ENCODE results near the gene ERC2. TPM values are rescaled to one million over a fixed set of nuclear protein-coding genes. Genes with fewer than 3 reads are reported as not detected.

The ERC2 gene
- total and polyA plus RNA-seq, 2 of the 13 experiments (the other 11 are each of a cell fraction or from before 2014, with no cell fraction given) = 0.16 to 0.22 TPM

GRCh38 chr3:55682461-55682860, 785.8 kb downstream of the ERC2 start:
- ATAC-seq (no peak), DNase-seq (ENCODE audit: low spot score) (no peak), FAIRE-seq (no peak)
- Histone ChIP-seq H2AFZ (ENCODE audit: low read length) (no peak overlapping the region), H3K4me3 (replicated peaks in 1 of 3; ENCODE audit: insufficient read depth in 1 of 3, low read depth in 2 of 3, low read length in 3 of 3) (no peak overlapping the region), H3K79me2 (ENCODE audit: insufficient read depth, low read length) (no peaks in the 10 kb centered on the region), H3K27me3 (ENCODE audit: control insufficient read depth in 1 of 2, insufficient read depth in 2 of 2, low read length in 2 of 2) (no peaks in the 10 kb centered on the region), H3K9ac (ENCODE audit: insufficient read depth, low read depth, low read length) (no peak overlapping the region), H3K4me1 (ENCODE audit: insufficient read depth, low read length) (no peaks in the 10 kb centered on the region), H4K20me1 (ENCODE audit: insufficient read depth, low read length) (no peaks in the 10 kb centered on the region), H3K4me2 (ENCODE audit: low read depth, low read length) (no peak overlapping the region), H3K9me3 (ENCODE audit: low read length) (no peaks in the 10 kb centered on the region), H3K27ac (ENCODE audit: extremely low read length, insufficient read depth, low read length) (no peak overlapping the region), H3K36me3 (replicated peaks in 1 of 2; ENCODE audit: control insufficient read depth in 1 of 2, insufficient read depth in 2 of 2, low read length in 2 of 2) (no peaks in the 10 kb centered on the region)
- in situ Hi-C loops (cut with HindIII; ENCODE audit: extremely low pct_ligation_motif_present, low pct_unique_long_range_greater_than_20kb) (no loop called here), intact Hi-C loops (cut with micrococcal nuclease; ENCODE audit: unreplicated experiment) (no loop called here)
- BruUV-seq (replicated peaks) = no TSS peak
- TF ChIP-seq ZBTB7A (CRISPR knock-in tag; IDR thresholded peaks at IDR 0.05) = no peak
- CTCF ChIA-PET (ENCODE audit: low intra/inter-chr PET ratio, low total read pairs) = no interaction called here
- 3% methylated on average over 3 of the region's 3 CpGs for WGBS (ENCODE audit: low lambda C conversion rate)
- POLR2A ChIA-PET = no interaction called here

GRCh38 chr3:55678546-55679216, 789.6 kb downstream of the ERC2 start:
- H3K27me3 ChIP-seq (ENCODE audit: control insufficient read depth in 1 of 2, insufficient read depth in 2 of 2, low read length in 2 of 2) = no peaks in the 10 kb centered on the region
- POLR2A ChIA-PET = no interaction called here
- H3K9me3 ChIP-seq (ENCODE audit: low read length) = no peaks in the 10 kb centered on the region
- H4K20me1 ChIP-seq (ENCODE audit: insufficient read depth, low read length) = no peaks in the 10 kb centered on the region
- intact Hi-C loops (cut with micrococcal nuclease; ENCODE audit: unreplicated experiment) = no loop called here
- ATAC-seq = no peak
- no peak overlapping the region for H3K4me2 ChIP-seq (ENCODE audit: low read depth, low read length)
- H3K4me1 ChIP-seq (ENCODE audit: insufficient read depth, low read length) = no peaks in the 10 kb centered on the region
- FAIRE-seq = no peak
- H2AFZ ChIP-seq (ENCODE audit: low read length) = no peak overlapping the region
- no peaks in the 10 kb centered on the region for H3K36me3 ChIP-seq (replicated peaks in 1 of 2; ENCODE audit: control insufficient read depth in 1 of 2, insufficient read depth in 2 of 2, low read length in 2 of 2)
- DNase-seq (ENCODE audit: low spot score) = no peak
- whole genome bisulfite sequencing (ENCODE audit: low lambda C conversion rate) = under 1% methylated on average over 5 of the region's 5 CpGs
- CTCF ChIA-PET (ENCODE audit: low intra/inter-chr PET ratio, low total read pairs) = no interaction called here
- no peak overlapping the region for H3K9ac ChIP-seq (ENCODE audit: insufficient read depth, low read depth, low read length)
- no peaks in the 10 kb centered on the region for H3K79me2 ChIP-seq (ENCODE audit: insufficient read depth, low read length)
- H3K27ac ChIP-seq (ENCODE audit: extremely low read length, insufficient read depth, low read length) = no peak overlapping the region
- in situ Hi-C loops (cut with HindIII; ENCODE audit: extremely low pct_ligation_motif_present, low pct_unique_long_range_greater_than_20kb) = no loop called here
- no TSS peak for BruUV-seq (replicated peaks)
- H3K4me3 ChIP-seq (replicated peaks in 1 of 3; ENCODE audit: insufficient read depth in 1 of 3, low read depth in 2 of 3, low read length in 3 of 3) = no peak overlapping the region
- TF ChIP-seq KLF6 (CRISPR knock-in tag; IDR thresholded peaks at IDR 0.05) = no peak
- TF ChIP-seq ZNF800 (CRISPR knock-in tag; IDR thresholded peaks at IDR 0.05) = no peak
- TF ChIP-seq ARNT (IDR thresholded peaks at IDR 0.05) = no peak
- no peak for TF ChIP-seq ZNF773 (CRISPR knock-in tag; IDR thresholded peaks at IDR 0.05; ENCODE audit: borderline replicate concordance)
- TF ChIP-seq TFE3 (CRISPR knock-in tag; IDR thresholded peaks at IDR 0.05) = no peak
